HepG2 (cell line): ENCODE measurements around the gene NEAT1. TPM values are rescaled to one million over a fixed set of nuclear protein-coding genes. Genes with fewer than 3 reads are reported as not detected.

ENCODE experiments used
- ADNP ChIP-seq: sonication (generic); formaldehyde crosslinking; IDR thresholded peaks from 2 replicates; pipeline ENCODE4 v1.4.0; 2020; ENCODE audit warnings: missing genetic modification reagents
- BORCS8-MEF2B ChIP-seq: sonication (generic); formaldehyde crosslinking; IDR thresholded peaks from 2 replicates; pipeline ENCODE4 v1.8.0; 2022; ENCODE audit warnings: mild to moderate bottlenecking, missing genetic modification reagents
- CBX2 ChIP-seq, 2 experiments: fragments of 200-600 bp in 1 of 2; sonication (generic); formaldehyde crosslinking in 1 of 2; IDR thresholded peaks; 2 replicates each; pipeline versions ENCODE4 v1.7.0 to v1.8.1; 2018 to 2022; ENCODE audit warnings: low read depth in 2 of 2, low read length in 1 of 2, mild to moderate bottlenecking in 1 of 2, missing genetic modification reagents in 1 of 2
- GTF3A ChIP-seq: sonication (generic); formaldehyde crosslinking; conservative IDR thresholded peaks from 2 replicates; pipeline ENCODE4 v1.4.0; 2020; ENCODE audit warnings: mild to moderate bottlenecking, missing genetic modification reagents
- ISL2 ChIP-seq: sonication (generic); formaldehyde crosslinking; IDR thresholded peaks from 2 replicates; pipeline ENCODE4 v1.5.0; 2020; ENCODE audit warnings: missing genetic modification reagents
- KDM3A ChIP-seq: IDR thresholded peaks from 2 replicates; pipeline ENCODE4 v1.6.1; 2018; ENCODE audit warnings: low read depth, missing compliant biosample characterization
- KDM5A ChIP-seq: fragments of 200-600 bp; sonication (generic); IDR thresholded peaks from 2 replicates; pipeline ENCODE4 v1.7.0; 2018; ENCODE audit warnings: antibody characterized with exemption, mild to moderate bottlenecking, low read length, borderline replicate concordance
- NFE2 ChIP-seq: sonication (generic); formaldehyde crosslinking; IDR thresholded peaks from 2 replicates; pipeline ENCODE4 v1.4.0; 2020; ENCODE audit warnings: missing genetic modification reagents
- PAWR ChIP-seq: sonication (generic); formaldehyde crosslinking; IDR thresholded peaks from 2 replicates; pipeline ENCODE4 v1.4.0; 2020; ENCODE audit warnings: missing genetic modification reagents, mild to moderate bottlenecking, borderline replicate concordance
- POLR2A ChIP-seq, 2 experiments: IDR thresholded peaks; 2 replicates each; pipeline ENCODE4 v1.6.1; 2011; ENCODE audit warnings: low read depth in 2 of 2, low read length in 2 of 2, mild to moderate bottlenecking in 1 of 2, moderate library complexity in 1 of 2; ENCODE audit not compliant: insufficient read depth in 1 of 2
- SP140L ChIP-seq: sonication (generic); formaldehyde crosslinking; IDR thresholded peaks from 2 replicates; pipeline ENCODE4 v1.4.0; 2020; ENCODE audit warnings: missing genetic modification reagents, borderline replicate concordance
- TIGD3 ChIP-seq: sonication (generic); formaldehyde crosslinking; IDR thresholded peaks from 2 replicates; pipeline ENCODE4 v1.5.1; 2020; ENCODE audit warnings: mild to moderate bottlenecking, missing genetic modification reagents, borderline replicate concordance
- TRIM22 ChIP-seq: fragments of 450-650 bp; IDR thresholded peaks from 2 replicates; pipeline ENCODE4 v1.6.1; 2017
- U2AF1 ChIP-seq: fragments of 200-400 bp; formaldehyde crosslinking; optimal IDR thresholded peaks from 2 replicates; pipeline ENCODE3; 2017; ENCODE audit warnings: mild to moderate bottlenecking, low read depth, low read length
- ZBTB20 ChIP-seq: sonication (generic); formaldehyde crosslinking; IDR thresholded peaks from 2 replicates; pipeline ENCODE4 v1.8.1; 2023; ENCODE audit warnings: missing genetic modification reagents, low read depth, mild to moderate bottlenecking, borderline replicate concordance
- ZC3H4 ChIP-seq: sonication (generic); formaldehyde crosslinking; IDR thresholded peaks from 2 replicates; pipeline ENCODE4 v1.4.0; 2020; ENCODE audit warnings: missing genetic modification reagents, borderline replicate concordance
- ZKSCAN8 ChIP-seq: IDR thresholded peaks from 2 replicates; pipeline ENCODE4 v1.6.1; 2016; ENCODE audit warnings: borderline replicate concordance, missing genetic modification reagents, missing compliant biosample characterization
- ZNF17 ChIP-seq: sonication (generic); formaldehyde crosslinking; IDR thresholded peaks from 2 replicates; pipeline ENCODE4 v1.5.0; 2020; ENCODE audit warnings: mild to moderate bottlenecking, missing genetic modification reagents
- ZNF451 ChIP-seq: sonication (generic); formaldehyde crosslinking; IDR thresholded peaks from 2 replicates; pipeline ENCODE4 v1.5.0; 2020; ENCODE audit warnings: mild to moderate bottlenecking, missing genetic modification reagents
- ZNF501 ChIP-seq: sonication (generic); formaldehyde crosslinking; IDR thresholded peaks from 2 replicates; pipeline ENCODE4 v1.5.1; 2020; ENCODE audit warnings: mild to moderate bottlenecking, moderate library complexity, missing genetic modification reagents
- ZNF512B ChIP-seq: sonication (generic); formaldehyde crosslinking; IDR thresholded peaks from 2 replicates; pipeline ENCODE4 v1.5.1; 2020; ENCODE audit warnings: missing genetic modification reagents, mild to moderate bottlenecking, borderline replicate concordance
- ZNF615 ChIP-seq: sonication (generic); formaldehyde crosslinking; IDR thresholded peaks from 2 replicates; pipeline ENCODE4 v1.5.0; 2020; ENCODE audit warnings: mild to moderate bottlenecking, missing genetic modification reagents, borderline replicate concordance
- polyA plus RNA-seq, 8 experiments: library from polyadenylated mRNA; depleted of rRNA in 3 of 8; stranded (reverse) in 7 of 8; unstranded in 1 of 8; fragments of >200 nt; fragmentation: Illumina TruSeq in 4 of 8; extraction: Trizol in 4 of 8; gene quantifications; 2 replicates each; pipeline versions ENCODE4 v1.2.1 to v1.2.3, GENCODE V29; 2011 to 2016; ENCODE audit warnings: low read depth in 4 of 8, missing spikeins in 1 of 8, mixed read lengths in 1 of 8; ENCODE audit not compliant: insufficient read depth in 1 of 8
- total RNA-seq, 5 experiments: library from RNA; depleted of rRNA; stranded (reverse); fragments of >200 nt; fragmentation: Illumina TruSeq; extraction: Trizol; gene quantifications; 2 replicates each; pipeline ENCODE4 v1.2.3, GENCODE V29; 2016; ENCODE audit warnings: low read depth in 1 of 5
- TF ChIP-seq, protein P1 (sequence below): sonication (generic); formaldehyde crosslinking; IDR thresholded peaks from 2 replicates; pipeline ENCODE4 v1.5.0; 2020; ENCODE audit warnings: missing genetic modification reagents, mild to moderate bottlenecking, borderline replicate concordance
- TF ChIP-seq, protein P2 (sequence below): sonication (generic); formaldehyde crosslinking; IDR thresholded peaks from 2 replicates; pipeline ENCODE4 v1.5.1; 2020; ENCODE audit warnings: missing genetic modification reagents, mild to moderate bottlenecking, borderline replicate concordance

NEAT1 gene
- total and polyA plus RNA-seq, 2 of the 13 experiments (the other 11 are each of a cell fraction or from before 2014, with no cell fraction given): 20.5 to 41.2 TPM

GRCh38 chr11:65476632-65477148 is 54.1 kb downstream of the NEAT1 start (continued):
- TF ChIP-seq ZNF512B (CRISPR knock-in tag) (no peak), KDM5A (no peak; the same call in 1 of the 2 replicates), CBX2 (IDR thresholded peaks at IDR 0.05; ENCODE audit: low read depth, low read length) (no peak), CBX2 (CRISPR knock-in tag; IDR thresholded peaks at IDR 0.05; ENCODE audit: low read depth) (no peak), ISL2 (CRISPR knock-in tag) (no peak), U2AF1 (no peak), GTF3A (CRISPR knock-in tag) (0 out of 2 replicates have a peak, but pooled peaks have one; percentile 19), ZKSCAN8 (0 out of 2 replicates have a peak, but pooled peaks have one; percentile 12), ZBTB20 (CRISPR knock-in tag) (no peak), ZNF17 (CRISPR knock-in tag) (no peak), PAWR (peak; percentile 76; the same call in 1 of the 2 replicates), BORCS8-MEF2B (CRISPR knock-in tag) (no peak), ZC3H4 (CRISPR knock-in tag) (peak; percentile 96), SP140L (CRISPR knock-in tag) (no peak), TRIM22 (no peak), POLR2A (IDR thresholded peaks at IDR 0.05; ENCODE audit: insufficient read depth in 1 of 2, low read depth in 2 of 2, low read length in 2 of 2) (peak in 1 of 2 experiments; percentile 62; a peak in 1 of 4 replicates), NFE2 (CRISPR knock-in tag) (no peak), ZNF501 (CRISPR knock-in tag) (no peak; the same call in 1 of the 2 replicates), ZNF451 (CRISPR knock-in tag) (no peak), ZNF615 (CRISPR knock-in tag) (no peak), ADNP (CRISPR knock-in tag) (no peak), KDM3A (CRISPR knock-in tag) (no peak), TIGD3 (CRISPR knock-in tag) (peak; percentile 49; the same call in 1 of the 2 replicates)
- TF ChIP-seq, protein P1, sequence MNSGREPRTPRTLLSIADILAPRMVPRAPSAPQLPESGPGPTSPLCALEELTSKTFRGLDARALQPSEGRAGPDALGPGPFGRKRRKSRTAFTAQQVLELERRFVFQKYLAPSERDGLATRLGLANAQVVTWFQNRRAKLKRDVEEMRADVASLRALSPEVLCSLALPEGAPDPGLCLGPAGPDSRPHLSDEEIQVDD (CRISPR knock-in tag): no peak
- TF ChIP-seq, protein P2, sequence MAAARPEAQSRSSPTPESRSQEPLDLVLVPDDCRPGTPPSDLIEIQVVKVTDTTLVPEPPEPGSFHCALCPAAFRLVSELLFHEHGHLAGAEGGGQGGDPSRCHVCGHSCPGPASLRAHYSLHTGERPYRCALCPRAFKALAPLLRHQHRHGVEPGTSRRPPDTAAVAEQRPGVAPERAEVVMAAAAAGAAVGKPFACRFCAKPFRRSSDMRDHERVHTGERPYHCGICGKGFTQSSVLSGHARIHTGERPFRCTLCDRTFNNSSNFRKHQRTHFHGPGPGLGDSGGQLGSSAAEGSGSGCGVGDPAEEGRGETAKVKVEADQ (CRISPR knock-in tag): 0 out of 2 replicates have a peak, but pooled peaks have one; percentile 10
